GM19463 (cell line): ENCODE results near the gene TMEM165.
"Not testable (repeated sequence)": the region's sequence is repeated elsewhere in the genome, so short reads cannot be mapped to it uniquely, and the experiment has no call there.

ENCODE experiments used
- ATAC-seq: cut with Tn5 transposase; IDR thresholded peaks from one replicate; pipeline ENCODE4 v1.9.1; 2021; ENCODE audit warnings: mild to moderate bottlenecking, moderate library complexity; ENCODE audit not compliant: unreplicated experiment

Gene TMEM165

GRCh38 chr4:55395529-55396307, at the start of gene TMEM165:
TMEM165 (plus strand) TSS chr4:55395957; CDS start chr4:55396190, 233 bp downstream.
- peak; percentile 91 for ATAC-seq

- peak; percentile 91 for ATAC-seq
These were observed 49.5 kb upstream of the TMEM165 start, which contains the start of gene SRD5A3 for GRCh38 chr4:55345980-55346850. SRD5A3 (plus strand) TSS chr4:55346242; CDS start chr4:55346337, 95 bp downstream.

- ATAC-seq, result no peak
These were observed 48.9 kb upstream of the TMEM165 start for GRCh38 chr4:55346851-55347255.

- ATAC-seq, result no peak
These were observed 48.0 kb upstream of the TMEM165 start for GRCh38 chr4:55347610-55348228.

- ATAC-seq, result no peak
These were observed 47.3 kb upstream of the TMEM165 start for GRCh38 chr4:55348466-55348865.

GRCh38 chr4:55350870-55351269, 44.9 kb upstream of the TMEM165 start:
- not testable (repeated sequence) for ATAC-seq

- no peak for ATAC-seq
These were observed 43.9 kb upstream of the TMEM165 start for GRCh38 chr4:55351824-55352223.

GRCh38 chr4:55352726-55353125, 43.0 kb upstream of the TMEM165 start:
- ATAC-seq, result no peak

GRCh38 chr4:55353228-55353747, 42.5 kb upstream of the TMEM165 start:
- not testable (repeated sequence) for ATAC-seq

- no peak for ATAC-seq
These were observed 41.1 kb upstream of the TMEM165 start for GRCh38 chr4:55354648-55355047.

GRCh38 chr4:55355555-55355954, 40.2 kb upstream of the TMEM165 start:
- no peak for ATAC-seq

GRCh38 chr4:55356991-55357461, 38.7 kb upstream of the TMEM165 start:
- ATAC-seq, result no peak

- no peak for ATAC-seq
These were observed 37.5 kb upstream of the TMEM165 start for GRCh38 chr4:55358246-55358645.

GRCh38 chr4:55358668-55359067, 37.1 kb upstream of the TMEM165 start:
- ATAC-seq, result peak; percentile 69

GRCh38 chr4:55359397-55359916, 36.3 kb upstream of the TMEM165 start:
- ATAC-seq, result no peak

GRCh38 chr4:55362938-55363337, 32.8 kb upstream of the TMEM165 start:
- ATAC-seq, result not testable (repeated sequence)

- no peak for ATAC-seq
These were observed 31.9 kb upstream of the TMEM165 start for GRCh38 chr4:55363691-55364351.

- no peak for ATAC-seq
These were observed 30.9 kb upstream of the TMEM165 start for GRCh38 chr4:55364691-55365344.

- no peak for ATAC-seq
These were observed 30.4 kb upstream of the TMEM165 start for GRCh38 chr4:55365345-55365728.

- ATAC-seq, result no peak
These were observed 29.1 kb upstream of the TMEM165 start for GRCh38 chr4:55366621-55367020.
